WTC11 (cell line): ENCODE measurements around the gene LDLR.

ENCODE experiments used
- TEAD4 ChIP-seq: sonication (generic); formaldehyde crosslinking; IDR thresholded peaks from 2 replicates; pipeline ENCODE4 v1.8.0; 2022; ENCODE audit warnings: mild to moderate bottlenecking, missing genetic modification reagents
- TF ChIP-seq, protein P1 (sequence below): fragments of 200-600 bp; IDR thresholded peaks from 2 replicates; pipeline ENCODE4 v1.8.0; 2022; ENCODE audit warnings: antibody characterized with exemption
- TF ChIP-seq, protein P2 (sequence below): sonication (generic); formaldehyde crosslinking; IDR thresholded peaks from 2 replicates; pipeline ENCODE4 v1.8.1; 2023; ENCODE audit warnings: mild to moderate bottlenecking, missing genetic modification reagents, moderate library complexity
- TF ChIP-seq, protein P3 (sequence below): sonication (generic); formaldehyde crosslinking; conservative IDR thresholded peaks from 2 replicates; pipeline ENCODE4 v1.8.1; 2022; ENCODE audit warnings: mild to moderate bottlenecking, missing genetic modification reagents
- TF ChIP-seq, protein P4 (sequence below): fragments of 250-450 bp; sonication (Bioruptor Pico); conservative IDR thresholded peaks from 2 replicates; pipeline ENCODE4 v1.9.0; 2021; ENCODE audit warnings: mild to moderate bottlenecking
- TF ChIP-seq, protein P5 (sequence below): sonication (generic); formaldehyde crosslinking; IDR thresholded peaks from 2 replicates; pipeline ENCODE4 v1.8.0; 2022; ENCODE audit warnings: mild to moderate bottlenecking, missing genetic modification reagents

DNA sequence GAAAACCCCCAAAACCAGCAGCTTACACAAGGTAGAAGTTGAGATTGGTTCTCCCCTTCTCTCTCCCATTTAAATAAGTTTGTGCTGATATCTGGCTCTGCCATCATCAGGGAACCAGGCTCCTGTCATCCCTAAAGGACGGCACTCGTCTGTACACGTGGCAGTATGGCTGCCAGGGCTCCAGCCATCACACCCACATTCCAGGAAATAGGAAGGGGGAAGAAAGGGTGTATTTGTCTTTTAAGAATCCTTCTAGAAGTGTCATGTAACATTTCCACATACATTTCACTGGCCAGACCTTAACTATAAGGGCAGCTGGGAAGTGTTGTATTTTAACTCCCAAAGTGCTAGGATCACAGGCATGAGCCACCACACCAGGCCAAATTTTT, 56.3 kb downstream of the LDLR start:
- TF ChIP-seq, protein P1, sequence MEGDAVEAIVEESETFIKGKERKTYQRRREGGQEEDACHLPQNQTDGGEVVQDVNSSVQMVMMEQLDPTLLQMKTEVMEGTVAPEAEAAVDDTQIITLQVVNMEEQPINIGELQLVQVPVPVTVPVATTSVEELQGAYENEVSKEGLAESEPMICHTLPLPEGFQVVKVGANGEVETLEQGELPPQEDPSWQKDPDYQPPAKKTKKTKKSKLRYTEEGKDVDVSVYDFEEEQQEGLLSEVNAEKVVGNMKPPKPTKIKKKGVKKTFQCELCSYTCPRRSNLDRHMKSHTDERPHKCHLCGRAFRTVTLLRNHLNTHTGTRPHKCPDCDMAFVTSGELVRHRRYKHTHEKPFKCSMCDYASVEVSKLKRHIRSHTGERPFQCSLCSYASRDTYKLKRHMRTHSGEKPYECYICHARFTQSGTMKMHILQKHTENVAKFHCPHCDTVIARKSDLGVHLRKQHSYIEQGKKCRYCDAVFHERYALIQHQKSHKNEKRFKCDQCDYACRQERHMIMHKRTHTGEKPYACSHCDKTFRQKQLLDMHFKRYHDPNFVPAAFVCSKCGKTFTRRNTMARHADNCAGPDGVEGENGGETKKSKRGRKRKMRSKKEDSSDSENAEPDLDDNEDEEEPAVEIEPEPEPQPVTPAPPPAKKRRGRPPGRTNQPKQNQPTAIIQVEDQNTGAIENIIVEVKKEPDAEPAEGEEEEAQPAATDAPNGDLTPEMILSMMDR = no peak
- TF ChIP-seq, protein P2, sequence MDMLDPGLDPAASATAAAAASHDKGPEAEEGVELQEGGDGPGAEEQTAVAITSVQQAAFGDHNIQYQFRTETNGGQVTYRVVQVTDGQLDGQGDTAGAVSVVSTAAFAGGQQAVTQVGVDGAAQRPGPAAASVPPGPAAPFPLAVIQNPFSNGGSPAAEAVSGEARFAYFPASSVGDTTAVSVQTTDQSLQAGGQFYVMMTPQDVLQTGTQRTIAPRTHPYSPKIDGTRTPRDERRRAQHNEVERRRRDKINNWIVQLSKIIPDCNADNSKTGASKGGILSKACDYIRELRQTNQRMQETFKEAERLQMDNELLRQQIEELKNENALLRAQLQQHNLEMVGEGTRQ (CRISPR knock-in tag) = no peak
- TF ChIP-seq, protein P3, sequence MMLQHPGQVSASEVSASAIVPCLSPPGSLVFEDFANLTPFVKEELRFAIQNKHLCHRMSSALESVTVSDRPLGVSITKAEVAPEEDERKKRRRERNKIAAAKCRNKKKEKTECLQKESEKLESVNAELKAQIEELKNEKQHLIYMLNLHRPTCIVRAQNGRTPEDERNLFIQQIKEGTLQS (CRISPR knock-in tag) = no peak
- TF ChIP-seq, protein P4, sequence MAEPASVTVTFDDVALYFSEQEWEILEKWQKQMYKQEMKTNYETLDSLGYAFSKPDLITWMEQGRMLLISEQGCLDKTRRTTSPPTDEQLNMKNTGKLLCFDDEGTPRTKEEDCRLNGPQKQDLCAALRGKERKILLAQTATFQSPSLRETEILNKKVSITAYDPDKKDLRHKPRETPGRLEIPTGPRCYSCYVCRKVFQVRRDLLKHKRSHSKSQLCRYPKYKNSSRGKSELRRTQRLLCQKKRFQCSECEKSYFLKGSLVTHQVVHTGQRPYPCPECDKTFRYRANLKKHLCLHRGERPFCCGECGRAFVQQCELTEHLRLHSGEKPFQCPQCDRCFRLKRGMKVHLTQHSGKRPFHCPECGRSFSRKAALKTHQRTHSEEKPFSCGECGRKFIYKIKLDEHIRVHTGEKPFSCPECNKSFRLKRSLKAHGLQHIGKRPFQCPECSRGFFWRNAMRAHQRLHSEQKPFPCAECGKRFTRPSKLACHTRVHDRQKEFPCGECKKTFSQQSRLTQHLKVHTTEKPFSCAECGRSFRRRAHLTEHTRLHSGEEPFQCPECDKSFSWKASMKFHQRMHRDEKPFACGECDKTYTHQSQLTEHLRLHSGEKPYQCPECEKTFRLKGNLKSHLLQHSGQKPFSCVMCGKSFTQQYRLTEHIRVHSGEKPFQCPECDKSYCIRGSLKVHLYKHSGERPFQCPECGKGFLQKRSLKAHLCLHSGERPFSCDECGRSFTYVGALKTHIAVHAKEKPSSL = no peak
- TF ChIP-seq, protein P5, sequence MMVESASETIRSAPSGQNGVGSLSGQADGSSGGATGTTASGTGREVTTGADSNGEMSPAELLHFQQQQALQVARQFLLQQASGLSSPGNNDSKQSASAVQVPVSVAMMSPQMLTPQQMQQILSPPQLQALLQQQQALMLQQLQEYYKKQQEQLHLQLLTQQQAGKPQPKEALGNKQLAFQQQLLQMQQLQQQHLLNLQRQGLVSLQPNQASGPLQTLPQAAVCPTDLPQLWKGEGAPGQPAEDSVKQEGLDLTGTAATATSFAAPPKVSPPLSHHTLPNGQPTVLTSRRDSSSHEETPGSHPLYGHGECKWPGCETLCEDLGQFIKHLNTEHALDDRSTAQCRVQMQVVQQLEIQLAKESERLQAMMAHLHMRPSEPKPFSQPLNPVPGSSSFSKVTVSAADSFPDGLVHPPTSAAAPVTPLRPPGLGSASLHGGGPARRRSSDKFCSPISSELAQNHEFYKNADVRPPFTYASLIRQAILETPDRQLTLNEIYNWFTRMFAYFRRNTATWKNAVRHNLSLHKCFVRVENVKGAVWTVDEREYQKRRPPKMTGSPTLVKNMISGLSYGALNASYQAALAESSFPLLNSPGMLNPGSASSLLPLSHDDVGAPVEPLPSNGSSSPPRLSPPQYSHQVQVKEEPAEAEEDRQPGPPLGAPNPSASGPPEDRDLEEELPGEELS = no peak
- TF ChIP-seq TEAD4 (CRISPR knock-in tag) = no peak
